Neural cell (in vitro differentiated cells): ENCODE data around the gene TMEM39A. TPM values are rescaled to one million over a fixed set of nuclear protein-coding genes. Genes with fewer than 3 reads are reported as not detected.

Source experiments
- H2AFZ ChIP-seq: fragments of 200-600, 300-800 bp; sonication (generic), shearing (Covaris generic); 2 replicates; pipeline ENCODE4 v1.6.0; 2014; ENCODE audit warnings: low read depth, mild to moderate bottlenecking, antibody characterized with exemption, low read length, moderate library complexity
- H3F3A ChIP-seq: fragments of 200-600 bp; shearing (Covaris generic); 2 replicates; pipeline ENCODE4 v1.6.1; 2016; ENCODE audit warnings: mild to moderate bottlenecking, moderate library complexity, mixed read lengths, antibody characterized with exemption, low read length; ENCODE audit not compliant: insufficient read depth, poor library complexity, severe bottlenecking
- H3K27ac ChIP-seq: fragments of 200-600, 300-800 bp; sonication (generic), shearing (Covaris generic); 2 replicates; pipeline ENCODE4 v1.5.1; 2014; ENCODE audit warnings: mild to moderate bottlenecking, low read length, moderate library complexity
- H3K27me3 ChIP-seq: fragments of 300-800, 200-600 bp; sonication (generic), shearing (Covaris generic); 2 replicates; pipeline ENCODE4 v1.6.0; 2014; ENCODE audit warnings: mild to moderate bottlenecking, low read depth, low read length, moderate library complexity; ENCODE audit not compliant: insufficient read depth
- H3K36me3 ChIP-seq: fragments of 300-800, 200-600 bp; sonication (generic), shearing (Covaris generic); 2 replicates; pipeline ENCODE4 v1.5.1; 2014; ENCODE audit warnings: mild to moderate bottlenecking, antibody characterized with exemption, low read length, moderate library complexity; ENCODE audit not compliant: insufficient read depth
- H3K4me2 ChIP-seq: fragments of 300-800, 200-600 bp; sonication (generic), shearing (Covaris generic); 2 replicates; pipeline ENCODE4 v1.6.0; 2014; ENCODE audit warnings: mild to moderate bottlenecking, low read length
- H3K4me3 ChIP-seq: fragments of 300-800, 200-600 bp; sonication (generic), shearing (Covaris generic); 2 replicates; pipeline ENCODE4 v1.5.1; 2014; ENCODE audit warnings: mild to moderate bottlenecking, low read length, moderate library complexity
- H3K79me2 ChIP-seq: fragments of 200-600 bp; shearing (Covaris generic); replicated peaks from 2 replicates; pipeline ENCODE4 v1.6.0; 2014; ENCODE audit warnings: mild to moderate bottlenecking, low read length, moderate library complexity; ENCODE audit not compliant: insufficient read depth
- H3K9ac ChIP-seq: fragments of 300-800, 200-600 bp; sonication (generic), shearing (Covaris generic); 2 replicates; pipeline ENCODE4 v1.6.1; 2016; ENCODE audit warnings: mild to moderate bottlenecking, low read length, mixed read lengths
- H3K9me2 ChIP-seq: fragments of 200-600 bp; shearing (Covaris generic); 2 replicates; pipeline ENCODE4 v1.6.1; 2016; ENCODE audit warnings: mild to moderate bottlenecking, low read length, mixed read lengths; ENCODE audit not compliant: insufficient read depth
- H3K9me3 ChIP-seq: fragments of 200-600, 300-800 bp; sonication (generic), shearing (Covaris generic); 2 replicates; pipeline ENCODE4 v1.6.1; 2016; ENCODE audit warnings: mild to moderate bottlenecking, mixed run types, low read length, moderate library complexity, mixed read lengths
- H4K20me1 ChIP-seq: fragments of 200-600 bp; shearing (Covaris generic); 2 replicates; pipeline ENCODE4 v1.6.1; 2016; ENCODE audit warnings: mild to moderate bottlenecking, mixed run types; ENCODE audit not compliant: insufficient read depth
- CTCF ChIP-seq: fragments of 450-650 bp; IDR thresholded peaks from 2 replicates; pipeline ENCODE4 v1.5.1; 2014; ENCODE audit warnings: antibody characterized with exemption, mild to moderate bottlenecking, moderate library complexity; ENCODE audit not compliant: poor library complexity, severe bottlenecking
- EP300 ChIP-seq: fragments of 450-650 bp; conservative IDR thresholded peaks from 2 replicates; pipeline ENCODE4 v1.6.1; 2014; ENCODE audit warnings: antibody characterized with exemption, mild to moderate bottlenecking, moderate library complexity; ENCODE audit not compliant: poor library complexity, severe bottlenecking
- EZH2 ChIP-seq: fragments of 200-600, 300-800 bp; shearing (Covaris generic), sonication (generic); IDR thresholded peaks from 2 replicates; pipeline ENCODE4 v1.6.1; 2014; ENCODE audit warnings: antibody characterized with exemption, low read length, borderline replicate concordance, mild to moderate bottlenecking; ENCODE audit not compliant: insufficient read depth, poor library complexity, severe bottlenecking
- MXI1 ChIP-seq: fragments of 450-650 bp; conservative IDR thresholded peaks from 2 replicates; pipeline ENCODE4 v1.6.1; 2014; ENCODE audit warnings: antibody characterized with exemption, mild to moderate bottlenecking; ENCODE audit not compliant: poor library complexity, severe bottlenecking
- POLR2AphosphoS5 ChIP-seq: IDR thresholded peaks from 2 replicates; pipeline ENCODE4 v1.6.1; 2012
- RAD21 ChIP-seq: fragments of 450-650 bp; conservative IDR thresholded peaks from 2 replicates; pipeline ENCODE4 v1.6.1; 2014; ENCODE audit warnings: antibody characterized with exemption, mild to moderate bottlenecking, moderate library complexity
- REST ChIP-seq: IDR thresholded peaks from 2 replicates; pipeline ENCODE4 v1.6.1; 2012; ENCODE audit warnings: borderline replicate concordance
- SMC3 ChIP-seq: fragments of 450-650 bp; conservative IDR thresholded peaks from 2 replicates; pipeline ENCODE4 v1.6.1; 2014; ENCODE audit warnings: antibody characterized with exemption, mild to moderate bottlenecking, moderate library complexity; ENCODE audit not compliant: poor library complexity
- TAF1 ChIP-seq: IDR thresholded peaks from 2 replicates; pipeline ENCODE4 v1.6.1; 2012; ENCODE audit warnings: low read depth
- polyA plus RNA-seq: library from polyadenylated mRNA; depleted of rRNA; stranded (reverse); fragments of >200 nt; gene quantifications from 2 replicates; pipeline ENCODE4 v1.2.3, GENCODE V29; 2014

The TMEM39A gene
- polyA plus RNA-seq, 1 donor from 2014 or later: 21.1 TPM

- no peaks in the 10 kb centered on the region for H3K79me2 ChIP-seq
- H3K9me3 ChIP-seq: no peaks in the 10 kb centered on the region
- no peaks in the 10 kb centered on the region for H4K20me1 ChIP-seq
- H3K36me3 ChIP-seq: peaks cover 6% of the 10 kb centered on the region
- H2AFZ ChIP-seq: no peak overlapping the region
- no peak overlapping the region for H3K9ac ChIP-seq
- no peak overlapping the region for H3K27ac ChIP-seq
- no peaks in the 10 kb centered on the region for H3F3A ChIP-seq
- H3K4me2 ChIP-seq: no peak overlapping the region
- H3K27me3 ChIP-seq: no peaks in the 10 kb centered on the region
- TF ChIP-seq SMC3 (no peak), MXI1 (no peak), TAF1 (no peak), EP300 (no peak), REST (no peak), POLR2AphosphoS5 (no peak), RAD21 (no peak), CTCF (no peak), EZH2 (no peak)
- H3K4me3 ChIP-seq: no peak overlapping the region
- no peaks in the 10 kb centered on the region for H3K9me2 ChIP-seq
Measured at GRCh38 chr3:119444590-119444989, 18.8 kb downstream of the TMEM39A start.

- Histone ChIP-seq H3K9me2 (no peaks in the 10 kb centered on the region), H3K9ac (no peak overlapping the region), H4K20me1 (no peaks in the 10 kb centered on the region), H2AFZ (no peak overlapping the region), H3K27me3 (no peaks in the 10 kb centered on the region), H3K36me3 (peaks cover 6% of the 10 kb centered on the region), H3K27ac (no peak overlapping the region), H3K4me3 (no peak overlapping the region), H3K79me2 (no peaks in the 10 kb centered on the region), H3F3A (no peaks in the 10 kb centered on the region), H3K9me3 (no peaks in the 10 kb centered on the region), H3K4me2 (no peak overlapping the region)
- TF ChIP-seq SMC3: no peak
Measured at GRCh38 chr3:119443179-119443578, 20.2 kb downstream of the TMEM39A start.

GRCh38 chr3:119437691-119438258, 25.6 kb downstream of the TMEM39A start:
- Histone ChIP-seq H4K20me1 (no peaks in the 10 kb centered on the region), H3K79me2 (no peaks in the 10 kb centered on the region), H3K4me2 (no peak overlapping the region), H3K9me3 (no peaks in the 10 kb centered on the region), H3K27me3 (no peaks in the 10 kb centered on the region), H2AFZ (no peak overlapping the region), H3K27ac (no peak overlapping the region), H3K36me3 (peaks cover 8% of the 10 kb centered on the region), H3F3A (no peaks in the 10 kb centered on the region), H3K4me3 (no peak overlapping the region), H3K9me2 (no peaks in the 10 kb centered on the region), H3K9ac (no peak overlapping the region)
- TF ChIP-seq TAF1 (no peak), REST (no peak), POLR2AphosphoS5 (no peak), CTCF (no peak), SMC3 (no peak), RAD21 (no peak), EP300 (no peak), MXI1 (no peak), EZH2 (no peak)
